ENCODE measurements around the gene CXXC1.
A peak's percentile ranks its signal among the peaks of the same experiment; 100 is the strongest.
"Not testable (repeated sequence)": the region's sequence is repeated elsewhere in the genome, so short reads cannot be mapped to it uniquely, and the experiment has no call there.

The CXXC1 gene

GRCh38 chr18:50274044-50274442 is 13.4 kb downstream of the CXXC1 start:
- no peak for DNase-seq (ENCODE audit: low spot score)

- no peak for DNase-seq (ENCODE audit: low spot score)
Observed at GRCh38 chr18:50273203-50274043, 14.1 kb downstream of the CXXC1 start.

GRCh38 chr18:50272568-50272967 is 14.9 kb downstream of the CXXC1 start:
- DNase-seq (ENCODE audit: low spot score) = no peak

- peak; percentile 90 for DNase-seq (ENCODE audit: low spot score)
Observed at GRCh38 chr18:50268022-50268747, 19.3 kb downstream of the CXXC1 start.

- DNase-seq (ENCODE audit: low spot score) = peak; percentile 97
Observed at GRCh38 chr18:50266248-50266704, 21.2 kb downstream of the CXXC1 start, which contains the start of gene CFAP53. Gene CFAP53, minus strand, starts transcription at chr18:50266495. Its CDS starts 91 bp downstream, at chr18:50266404.

GRCh38 chr18:50262977-50263376 is 24.5 kb downstream of the CXXC1 start:
- DNase-seq (ENCODE audit: low spot score) = no peak

- DNase-seq (ENCODE audit: low spot score) = no peak
Observed at GRCh38 chr18:50250935-50251334, 36.6 kb downstream of the CXXC1 start.

- no peak for DNase-seq (ENCODE audit: low spot score)
Observed at GRCh38 chr18:50249576-50249975, 37.9 kb downstream of the CXXC1 start.

- no peak for DNase-seq (ENCODE audit: low spot score)
Observed at GRCh38 chr18:50247561-50247960, 39.9 kb downstream of the CXXC1 start.

GRCh38 chr18:50241768-50242167 is 45.7 kb downstream of the CXXC1 start:
- not testable (repeated sequence) for DNase-seq (ENCODE audit: low spot score)

GRCh38 chr18:50240080-50240563 is 47.4 kb downstream of the CXXC1 start:
- no peak for DNase-seq (ENCODE audit: low spot score)

- no peak for DNase-seq (ENCODE audit: low spot score)
Observed at GRCh38 chr18:50232419-50232818, 55.1 kb downstream of the CXXC1 start.

Data from hepatic stellate cell (primary cell).